Measurements from ENCODE around the gene PRKN. TPM values are rescaled to one million over a fixed set of nuclear protein-coding genes. Genes with fewer than 3 reads are reported as not detected.

Gene PRKN
- total RNA-seq, 1 donor from 2014 or later: 4.9 TPM

GRCh38 chr6:161949531-161949930 lies 778.0 kb downstream of the PRKN start:
- TF ChIP-seq POLR2A (IDR thresholded peaks at IDR 0.05): no peak
- no peak for TF ChIP-seq CTCF (IDR thresholded peaks at IDR 0.05)
- no peak for DNase-seq (ENCODE audit: extremely low spot score in 2 of 2)
- intact Hi-C loops (cut with DNase I): no loop called here
- Histone ChIP-seq H3K9me3 (no peaks in the 10 kb centered on the region), H3K27ac (no peak overlapping the region), H3K4me1 (no peaks in the 10 kb centered on the region), H3K36me3 (no peaks in the 10 kb centered on the region), H3K27me3 (no peaks in the 10 kb centered on the region), H3K4me3 (no peak overlapping the region)

GRCh38 chr6:161948462-161948861 lies 779.1 kb downstream of the PRKN start:
- intact Hi-C loops (cut with DNase I): no loop called here
- TF ChIP-seq CTCF (IDR thresholded peaks at IDR 0.05) (no peak), POLR2AphosphoS5 (IDR thresholded peaks at IDR 0.05; ENCODE audit: insufficient read depth in 1 of 2, low read depth in 1 of 2) (no peak), POLR2A (IDR thresholded peaks at IDR 0.05) (no peak)
- H3K36me3 ChIP-seq: no peaks in the 10 kb centered on the region
- H3K4me3 ChIP-seq: no peak overlapping the region
- DNase-seq (ENCODE audit: extremely low spot score in 2 of 2): no peak
- H3K27ac ChIP-seq: no peak overlapping the region
- no peaks in the 10 kb centered on the region for H3K27me3 ChIP-seq
- no peaks in the 10 kb centered on the region for H3K9me3 ChIP-seq
- no peaks in the 10 kb centered on the region for H3K4me1 ChIP-seq

- Histone ChIP-seq H3K4me1 (no peaks in the 10 kb centered on the region), H3K36me3 (no peaks in the 10 kb centered on the region), H3K27me3 (no peaks in the 10 kb centered on the region), H3K9me3 (no peaks in the 10 kb centered on the region), H3K27ac (no peak overlapping the region), H3K4me3 (no peak overlapping the region)
- DNase-seq (ENCODE audit: extremely low spot score in 2 of 2): no peak
- TF ChIP-seq CTCF (IDR thresholded peaks at IDR 0.05): no peak
- TF ChIP-seq POLR2A (IDR thresholded peaks at IDR 0.05): no peak
- TF ChIP-seq POLR2AphosphoS5 (IDR thresholded peaks at IDR 0.05; ENCODE audit: insufficient read depth in 1 of 2, low read depth in 1 of 2): no peak
- intact Hi-C loops (cut with DNase I): no loop called here
These were observed 780.2 kb downstream of the PRKN start for GRCh38 chr6:161947371-161947770.

GRCh38 chr6:161946461-161946860 lies 781.1 kb downstream of the PRKN start:
- Histone ChIP-seq H3K9me3 (no peaks in the 10 kb centered on the region), H3K36me3 (no peaks in the 10 kb centered on the region), H3K4me1 (no peaks in the 10 kb centered on the region), H3K27ac (no peak overlapping the region), H3K27me3 (no peaks in the 10 kb centered on the region), H3K4me3 (no peak overlapping the region)
- no peak for TF ChIP-seq POLR2AphosphoS5 (IDR thresholded peaks at IDR 0.05; ENCODE audit: insufficient read depth in 1 of 2, low read depth in 1 of 2)
- no peak for TF ChIP-seq CTCF (IDR thresholded peaks at IDR 0.05)
- TF ChIP-seq POLR2A (IDR thresholded peaks at IDR 0.05): no peak
- DNase-seq (ENCODE audit: extremely low spot score in 2 of 2): no peak
- intact Hi-C loops (cut with DNase I): no loop called here

- DNase-seq (ENCODE audit: extremely low spot score in 2 of 2): no peak
- Histone ChIP-seq H3K4me1 (no peaks in the 10 kb centered on the region), H3K27ac (no peak overlapping the region), H3K4me3 (no peak overlapping the region), H3K27me3 (no peaks in the 10 kb centered on the region), H3K36me3 (no peaks in the 10 kb centered on the region), H3K9me3 (no peaks in the 10 kb centered on the region)
- no peak for TF ChIP-seq POLR2A (IDR thresholded peaks at IDR 0.05)
- no peak for TF ChIP-seq CTCF (IDR thresholded peaks at IDR 0.05)
- TF ChIP-seq POLR2AphosphoS5 (IDR thresholded peaks at IDR 0.05; ENCODE audit: insufficient read depth in 1 of 2, low read depth in 1 of 2): no peak
- intact Hi-C loops (cut with DNase I): no loop called here
These were observed 784.0 kb downstream of the PRKN start for GRCh38 chr6:161943561-161943960.
